Measurements from ENCODE around the gene EGLN2. TPM values are rescaled to one million over a fixed set of nuclear protein-coding genes. Genes with fewer than 3 reads are reported as not detected.

Gene EGLN2
- total RNA-seq, 1 donor from 2014 or later, result 147 TPM

GRCh38 chr19:40801426-40802299, 2.7 kb downstream of the EGLN2 start:
- ChIA-PET CTCF (no interaction called here), POLR2A (interaction anchor here (0.6 to 9.6 kb wide), 6 partner anchors 9 to 111 kb away, joined by 3 to 287 read pairs (median 6); partner anchors contain the start of genes ACTMAP, MIA, NUMBL and RAB4B)
- Mint-ChIP-seq H3K27me3 (no peaks in the 10 kb centered on the region), H3K9me3 (no peaks in the 10 kb centered on the region), H3K27ac (peak overlapping the region; percentile 92), H3K4me1 (peaks cover 89% of the 10 kb centered on the region), H3K4me3 (peak overlapping the region; percentile 72), H3K36me3 (ENCODE audit: low read depth) (peaks cover 72% of the 10 kb centered on the region)
- intact Hi-C loops (cut with micrococcal nuclease), result no loop called here
- no peak for ATAC-seq (ENCODE audit: low read depth)
- TF ChIP-seq CTCF (IDR thresholded peaks at IDR 0.05), result no peak
- DNase-seq, result no peak

GRCh38 chr19:40802300-40803169, 3.5 kb downstream of the EGLN2 start:
- H3K4me1 Mint-ChIP-seq, result peaks cover 90% of the 10 kb centered on the region
- peak overlapping the region; percentile 72 for H3K4me3 Mint-ChIP-seq
- no peaks in the 10 kb centered on the region for H3K9me3 Mint-ChIP-seq
- no peak for TF ChIP-seq CTCF (IDR thresholded peaks at IDR 0.05)
- ChIA-PET POLR2A (interaction anchor here (0.6 to 9.6 kb wide), 7 partner anchors 9 to 112 kb away, joined by 3 to 287 read pairs (median 6); partner anchors contain the start of genes ACTMAP, MIA, NUMBL and RAB4B), CTCF (interaction anchor here (1.0 kb wide), 1 partner anchor 25 kb away, joined by 3 read pairs; the partner anchor contains the start of gene RAB4B)
- no peaks in the 10 kb centered on the region for H3K27me3 Mint-ChIP-seq
- intact Hi-C loops (cut with micrococcal nuclease), result no loop called here
- DNase-seq, result no peak
- H3K27ac Mint-ChIP-seq, result peak overlapping the region; percentile 92
- peaks cover 72% of the 10 kb centered on the region for H3K36me3 Mint-ChIP-seq (ENCODE audit: low read depth)
- no peak for ATAC-seq (ENCODE audit: low read depth)

- H3K27me3 Mint-ChIP-seq, result no peaks in the 10 kb centered on the region
- peaks cover 87% of the 10 kb centered on the region for H3K4me1 Mint-ChIP-seq
- POLR2A ChIA-PET, result interaction anchor here (0.8 to 9.6 kb wide), 6 partner anchors 9 to 112 kb away, joined by 3 to 287 read pairs (median 6); partner anchors contain the start of genes ACTMAP, MIA, NUMBL and RAB4B
- H3K4me3 Mint-ChIP-seq, result peak overlapping the region; percentile 72
- TF ChIP-seq CTCF (IDR thresholded peaks at IDR 0.05), result no peak
- DNase-seq, result no peak
- ATAC-seq (ENCODE audit: low read depth), result no peak
- intact Hi-C loops (cut with micrococcal nuclease), result no loop called here
- peak overlapping the region; percentile 92 for H3K27ac Mint-ChIP-seq
- CTCF ChIA-PET, result interaction anchor here (1.0 kb wide), 1 partner anchor 26 kb away, joined by 3 read pairs; the partner anchor contains the start of gene RAB4B
- peaks cover 75% of the 10 kb centered on the region for H3K36me3 Mint-ChIP-seq (ENCODE audit: low read depth)
- no peaks in the 10 kb centered on the region for H3K9me3 Mint-ChIP-seq
Measured at GRCh38 chr19:40803170-40803856, 4.3 kb downstream of the EGLN2 start.

- no peaks in the 10 kb centered on the region for H3K27me3 Mint-ChIP-seq
- H3K4me1 Mint-ChIP-seq, result peaks cover 87% of the 10 kb centered on the region
- DNase-seq (peak; percentile 46), ATAC-seq (ENCODE audit: low read depth) (peak; percentile 70)
- no peak for TF ChIP-seq CTCF (IDR thresholded peaks at IDR 0.05)
- H3K27ac Mint-ChIP-seq, result peak overlapping the region; percentile 92
- ChIA-PET POLR2A (interaction anchor here (0.6 to 9.6 kb wide), 8 partner anchors 8 to 451 kb away, joined by 3 to 287 read pairs (median 6); partner anchors contain the start of genes ACTMAP, COQ8B, ITPKC and MIA), CTCF (interaction anchor here (1.0 to 4.2 kb wide), 2 partner anchors 27 to 141 kb away, joined by 3 to 25 read pairs; partner anchors contain the start of gene RAB4B)
- peaks cover 79% of the 10 kb centered on the region for H3K36me3 Mint-ChIP-seq (ENCODE audit: low read depth)
- peak overlapping the region; percentile 72 for H3K4me3 Mint-ChIP-seq
- intact Hi-C loops (cut with micrococcal nuclease), result no loop called here
- no peaks in the 10 kb centered on the region for H3K9me3 Mint-ChIP-seq
Measured at GRCh38 chr19:40803857-40804782, 5.1 kb downstream of the EGLN2 start.
